WI38 (cell line): ENCODE results near the gene CD44.

Experiments used
- H3K4me3 ChIP-seq: 2 replicates; pipeline ENCODE4 v1.5.1; 2011; ENCODE audit warnings: low read depth, mild to moderate bottlenecking, control low read depth, low read length
- CTCF ChIP-seq: IDR thresholded peaks from 2 replicates; pipeline ENCODE4 v1.5.1; 2012; ENCODE audit warnings: low read depth, mild to moderate bottlenecking, control low read depth, low read length

The CD44 gene

GRCh38 chr11:35233518-35233917 is 94.5 kb downstream of the CD44 start:
- TF ChIP-seq CTCF = no peak
- no peak overlapping the region for H3K4me3 ChIP-seq

- H3K4me3 ChIP-seq = no peak overlapping the region
Measured at GRCh38 chr11:35234460-35235156, 95.6 kb downstream of the CD44 start.

GRCh38 chr11:35235157-35235468 is 96.1 kb downstream of the CD44 start:
- no peak for TF ChIP-seq CTCF

More at GRCh38 chr11:35234460-35235156, 95.6 kb downstream of the CD44 start:
- TF ChIP-seq CTCF = no peak

GRCh38 chr11:35235498-35235897 is 96.5 kb downstream of the CD44 start:
- no peak for TF ChIP-seq CTCF
- no peak overlapping the region for H3K4me3 ChIP-seq

More at GRCh38 chr11:35235157-35235468, 96.1 kb downstream of the CD44 start:
- no peak overlapping the region for H3K4me3 ChIP-seq

GRCh38 chr11:35235936-35236666 is 97.1 kb downstream of the CD44 start:
- TF ChIP-seq CTCF = no peak
- H3K4me3 ChIP-seq = no peak overlapping the region

GRCh38 chr11:35236667-35237003 is 97.7 kb downstream of the CD44 start:
- TF ChIP-seq CTCF = no peak
- no peak overlapping the region for H3K4me3 ChIP-seq

GRCh38 chr11:35237351-35237750 is 98.4 kb downstream of the CD44 start:
- no peak for TF ChIP-seq CTCF
- no peak overlapping the region for H3K4me3 ChIP-seq
